NCI-H748 (cell line): ENCODE measurements around the gene LCE5A.
"Not testable (repeated sequence)": the region's sequence is repeated elsewhere in the genome, so short reads cannot be mapped to it uniquely, and the experiment has no call there.

Experiments
- DNase-seq: peaks from one replicate; lab custom pipeline; 2025; ENCODE audit not compliant: unreplicated experiment; lab: John Stamatoyannopoulos, UW

The LCE5A gene

GRCh38 chr1:152515434-152515783 is 4.8 kb downstream of the LCE5A start:
- DNase-seq, result peak; percentile 4

- DNase-seq, result no peak
Measured at GRCh38 chr1:152516082-152516481, 5.5 kb downstream of the LCE5A start.

- no peak for DNase-seq
Measured at GRCh38 chr1:152517237-152517811, 6.7 kb downstream of the LCE5A start.

GRCh38 chr1:152519851-152520250 is 9.2 kb downstream of the LCE5A start:
- no peak for DNase-seq

- DNase-seq, result no peak
Measured at GRCh38 chr1:152520561-152521090, 10.0 kb downstream of the LCE5A start.

GRCh38 chr1:152525080-152525641 is 14.6 kb downstream of the LCE5A start:
- no peak for DNase-seq

- DNase-seq, result peak; percentile 41
Measured at GRCh38 chr1:152533327-152533938, 22.8 kb downstream of the LCE5A start.

- no peak for DNase-seq
Measured at GRCh38 chr1:152535774-152536173, 25.2 kb downstream of the LCE5A start.

- no peak for DNase-seq
Measured at GRCh38 chr1:152537496-152537895, 26.9 kb downstream of the LCE5A start.

GRCh38 chr1:152539901-152540300 is 29.3 kb downstream of the LCE5A start:
- DNase-seq, result no peak

- no peak for DNase-seq
Measured at GRCh38 chr1:152543820-152544219, 33.2 kb downstream of the LCE5A start.

- DNase-seq, result no peak
Measured at GRCh38 chr1:152546704-152547103, 36.1 kb downstream of the LCE5A start.

GRCh38 chr1:152548358-152548757 is 37.8 kb downstream of the LCE5A start:
- not testable (repeated sequence) for DNase-seq
